GM12878 (cell line): ENCODE results near the gene ELL.

Source experiments
- CEBPB ChIP-seq, 2 experiments: fragments of 150-350 bp in 1 of 2; IDR thresholded peaks; 2 replicates each; pipeline ENCODE4 v1.6.1; 2012 to 2014; ENCODE audit warnings: low read depth in 2 of 2, low read length in 2 of 2, borderline replicate concordance in 1 of 2, inconsistent platforms in 1 of 2
- CREB1 ChIP-seq: IDR thresholded peaks from 2 replicates; pipeline ENCODE4 v1.6.1; 2012; ENCODE audit warnings: low read depth, mild to moderate bottlenecking, inconsistent platforms
- CTCF ChIP-seq, 3 experiments: IDR thresholded peaks in 2 of 3; conservative IDR thresholded peaks in 1 of 3; 2 replicates each; pipeline ENCODE4 v1.5.1; 2011; ENCODE audit warnings: low read depth in 3 of 3, low read length in 3 of 3, mild to moderate bottlenecking in 3 of 3, control low read depth in 2 of 3, moderate library complexity in 2 of 3, inconsistent platforms in 1 of 3, mixed read lengths in 1 of 3; ENCODE audit not compliant: control insufficient read depth in 2 of 3, insufficient read depth in 1 of 3; ENCODE audit errors: extremely low read depth in 1 of 3
- EZH2 ChIP-seq: IDR thresholded peaks from 2 replicates; pipeline ENCODE4 v1.6.1; 2012; ENCODE audit warnings: low read depth, mild to moderate bottlenecking, control low read depth, inconsistent platforms, low read length, borderline replicate concordance; ENCODE audit not compliant: control insufficient read depth
- POLR2AphosphoS5 ChIP-seq: IDR thresholded peaks from 2 replicates; pipeline ENCODE4 v1.6.1; 2011; ENCODE audit warnings: mild to moderate bottlenecking, low read length, inconsistent platforms
- REST ChIP-seq: IDR thresholded peaks from 2 replicates; pipeline ENCODE4 v1.6.1; 2012; ENCODE audit warnings: mild to moderate bottlenecking, low read depth, low read length
- USF1 ChIP-seq: IDR thresholded peaks from 2 replicates; pipeline ENCODE4 v1.6.1; 2011; ENCODE audit warnings: borderline replicate concordance, low read depth, mild to moderate bottlenecking, moderate library complexity, mixed read lengths, low read length; ENCODE audit not compliant: insufficient read depth; ENCODE audit errors: extremely low read length
- ZNF24 ChIP-seq: fragments of 450-650 bp; IDR thresholded peaks from 2 replicates; pipeline ENCODE4 v1.6.1; 2017; ENCODE audit warnings: antibody characterized with exemption, mild to moderate bottlenecking
- ZSCAN29 ChIP-seq: fragments of 450-650 bp; IDR thresholded peaks from 2 replicates; pipeline ENCODE4 v1.6.1; 2017; ENCODE audit warnings: mild to moderate bottlenecking, moderate library complexity

DNA sequence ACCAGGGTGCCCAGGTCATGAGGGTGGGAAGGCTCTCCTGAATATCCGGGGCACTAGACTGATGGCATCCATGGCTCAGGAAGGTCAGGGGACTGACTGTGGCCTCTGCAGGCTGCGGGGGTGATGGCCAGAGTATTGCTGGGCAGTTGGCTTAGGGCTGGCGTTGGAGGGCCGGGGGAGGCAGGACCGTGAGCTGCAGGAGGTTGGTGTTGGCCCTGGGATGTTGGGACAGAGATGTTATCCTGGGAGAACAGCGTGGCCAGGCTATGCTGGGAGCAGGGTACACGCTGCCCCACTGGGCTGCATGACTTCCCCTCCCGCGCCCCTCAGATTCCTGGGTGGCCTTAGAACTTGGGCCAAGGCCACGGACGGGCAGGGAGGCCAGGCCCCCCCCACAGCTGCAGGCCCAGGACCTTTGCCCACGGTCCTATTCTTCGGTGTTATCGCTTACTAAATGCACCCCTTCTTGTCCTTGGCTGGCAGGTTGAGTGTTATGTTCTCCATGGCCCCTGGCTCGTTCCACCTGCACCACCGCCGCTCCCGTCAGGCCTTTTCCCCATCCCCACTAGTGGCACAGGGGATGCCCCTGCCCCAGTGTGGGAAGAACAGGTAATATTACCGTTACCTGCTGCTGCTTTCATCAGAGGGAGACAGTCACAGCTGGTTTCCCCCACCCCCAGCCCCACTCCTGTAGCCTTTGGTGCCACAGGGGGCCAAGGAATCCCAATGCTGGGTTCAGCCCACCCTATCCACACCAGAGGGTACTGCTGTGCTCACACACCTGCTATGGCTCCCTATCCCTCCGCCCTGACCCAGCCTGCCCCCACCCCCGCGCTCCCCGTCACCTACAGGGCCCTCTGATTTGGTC is 80.7 kb downstream of the ELL start:
- TF ChIP-seq EZH2 (no peak), ZNF24 (no peak), POLR2AphosphoS5 (no peak), CEBPB (IDR thresholded peaks at IDR 0.05; ENCODE audit: borderline replicate concordance in 1 of 2, low read depth in 2 of 2, low read length in 2 of 2) (no peak), REST (no peak), USF1 (no peak), CTCF (IDR thresholded peaks at IDR 0.05 in 2 of 3, conservative IDR thresholded peaks at IDR 0.05 in 1 of 3; ENCODE audit: control insufficient read depth in 2 of 3, extremely low read depth in 1 of 3, insufficient read depth in 1 of 3, low read depth in 3 of 3, low read length in 3 of 3) (no peak), ZSCAN29 (no peak), CREB1 (no peak)
